ENCODE results near the gene PHETA1. TPM values are rescaled to one million over a fixed set of nuclear protein-coding genes. Genes with fewer than 3 reads are reported as not detected.

The PHETA1 gene
- total and polyA plus RNA-seq, 10 of the 15 experiments (the other 5 are each of a cell fraction or from before 2014, with no cell fraction given): 0.02 to 1.3 (median 0.51) TPM; not detected in 1

- no peak for TF ChIP-seq YY1 (IDR thresholded peaks at IDR 0.05; ENCODE audit: low read depth, low read length)
- TF ChIP-seq HSF1 (IDR thresholded peaks at IDR 0.05; ENCODE audit: low read depth, low read length): no peak
- TF ChIP-seq NFXL1 (IDR thresholded peaks at IDR 0.05; ENCODE audit: borderline replicate concordance): no peak
- TF ChIP-seq STAT3 (IDR thresholded peaks at IDR 0.05; ENCODE audit: low read depth, low read length): no peak
- no peak for TF ChIP-seq RAD51 (IDR thresholded peaks at IDR 0.05)
- TF ChIP-seq SMAD5 (IDR thresholded peaks at IDR 0.05; ENCODE audit: low read depth): no peak
- peak in 1 of 2 experiments; percentile 62; a peak in 2 of 3 replicates for TF ChIP-seq EGR1 (IDR thresholded peaks at IDR 0.05; ENCODE audit: borderline replicate concordance in 1 of 2, low read depth in 2 of 2, low read length in 2 of 2)
- no peak for TF ChIP-seq FOXK2 (IDR thresholded peaks at IDR 0.05)
- no peak for TF ChIP-seq SMAD1 (IDR thresholded peaks at IDR 0.05; ENCODE audit: low read depth, partially characterized antibody)
- no peak for TF ChIP-seq CEBPZ (IDR thresholded peaks at IDR 0.05; ENCODE audit: low read depth, low read length)
- TF ChIP-seq TAF1 (IDR thresholded peaks at IDR 0.05; ENCODE audit: borderline replicate concordance, low read depth, low read length): no peak
- TF ChIP-seq SPI1 (IDR thresholded peaks at IDR 0.05; ENCODE audit: borderline replicate concordance, insufficient read depth, low read depth, low read length): no peak
- TF ChIP-seq NBN (IDR thresholded peaks at IDR 0.05): no peak
- no peak for TF ChIP-seq HDAC2 (IDR thresholded peaks at IDR 0.05)
- TF ChIP-seq RFX5 (IDR thresholded peaks at IDR 0.05; ENCODE audit: low read depth, low read length): no peak
- TF ChIP-seq PRDM15 (CRISPR knock-in tag; IDR thresholded peaks at IDR 0.05): no peak
- TF ChIP-seq CTCF (IDR thresholded peaks at IDR 0.05 in 2 of 3, conservative IDR thresholded peaks at IDR 0.05 in 1 of 3; ENCODE audit: control insufficient read depth in 2 of 3, extremely low read depth in 1 of 3, insufficient read depth in 1 of 3, low read depth in 3 of 3, low read length in 3 of 3): no peak
- no peak for TF ChIP-seq ZNF217 (IDR thresholded peaks at IDR 0.05)
- no peak for TF ChIP-seq ETV6 (conservative IDR thresholded peaks at IDR 0.05 in 1 of 2, IDR thresholded peaks at IDR 0.05 in 1 of 2; ENCODE audit: borderline replicate concordance in 1 of 2, low read depth in 1 of 2)
Observed at GRCh38 chr12:111409780-111410430, 41.0 kb upstream of the PHETA1 start (continued).

Data from GM12878 (cell line).